ENCODE data around the gene OR7D2.

Gene OR7D2

DNA sequence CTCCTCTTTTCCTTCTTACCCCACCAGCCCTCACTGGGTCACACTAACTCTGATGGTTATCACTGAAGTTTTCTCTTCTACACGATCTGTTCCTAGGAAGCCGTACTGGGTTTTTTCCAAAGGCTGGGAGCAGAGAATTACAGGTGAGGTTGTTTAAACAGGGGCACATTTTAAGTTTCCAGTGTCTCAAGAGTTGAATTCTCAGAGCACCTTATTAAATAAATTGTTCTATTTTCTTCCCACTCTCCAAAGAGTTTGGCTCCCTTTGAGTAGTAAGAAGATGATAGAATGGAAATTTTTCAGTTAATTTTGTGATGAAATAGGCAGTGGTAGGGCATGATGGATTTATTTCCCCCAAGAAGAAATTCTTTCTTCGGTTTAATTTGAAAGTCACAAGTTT, 40.7 kb downstream of the OR7D2 start, which contains the start of gene OR7D4:
Gene OR7D4 (minus strand): TSS at position 101 of the 400 bp plus-strand sequence. CDS start 4,752 bp downstream, outside the sequence.
- Histone ChIP-seq H3K36me3 (replicated peaks in 1 of 2; ENCODE audit: control insufficient read depth in 2 of 2, insufficient read depth in 2 of 2, low read length in 2 of 2) (no peaks in the 10 kb centered on the region), H2BK120ac (ENCODE audit: low read depth, low read length) (no peak within 1 kb of the TSS), H3K18ac (ENCODE audit: low read length) (no peak within 1 kb of the TSS), H2AFZ (ENCODE audit: low read length) (no peak within 1 kb of the TSS), H3K9ac (ENCODE audit: low read depth, low read length, poor library complexity) (no peak within 1 kb of the TSS), H3K9me3 (replicated peaks in 1 of 2; ENCODE audit: control insufficient read depth in 2 of 2, insufficient read depth in 1 of 2, low read depth in 1 of 2, low read length in 2 of 2) (peaks cover 0 to 5% of the 10 kb centered on the region in 2 donors), H3K27me3 (ENCODE audit: control insufficient read depth in 3 of 3, insufficient read depth in 3 of 3, low read depth in 1 of 3, low read length in 3 of 3) (no peaks in the 10 kb centered on the region), H3K14ac (ENCODE audit: low read length) (no peak within 1 kb of the TSS), H3K4me2 (ENCODE audit: insufficient read depth, low read length, poor library complexity, severe bottlenecking) (no peak within 1 kb of the TSS), H3K4me1 (ENCODE audit: control insufficient read depth in 2 of 2, insufficient read depth in 1 of 2, low read depth in 1 of 2, low read length in 2 of 2) (no peaks in the 10 kb centered on the region), H2BK5ac (ENCODE audit: low read length) (no peak within 1 kb of the TSS), H3K79me1 (ENCODE audit: low read depth, low read length) (no peaks in the 10 kb centered on the region), H3K23ac (ENCODE audit: low read depth, low read length, poor library complexity) (no peak within 1 kb of the TSS), H2AK5ac (ENCODE audit: low read depth, low read length) (no peak within 1 kb of the TSS), H4K8ac (ENCODE audit: low read depth, low read length) (no peak within 1 kb of the TSS), H3K27ac (replicated peaks; ENCODE audit: low read length) (no peak within 1 kb of the TSS), H2BK12ac (ENCODE audit: low read length) (no peak within 1 kb of the TSS), H3K4me3 (ENCODE audit: low read length in 2 of 2) (no peak within 1 kb of the TSS), H4K91ac (ENCODE audit: low read depth, low read length, poor library complexity) (no peak within 1 kb of the TSS), H3K4ac (ENCODE audit: low read length) (no peak within 1 kb of the TSS), H2BK15ac (ENCODE audit: low read length) (no peak within 1 kb of the TSS)
- WGBS, 2 donors (ENCODE audit: extremely low coverage in 2 of 2, insufficient read length in 2 of 2, insufficient replicate concordance in 1 of 2): no CpG with 5 or more reads among the region's 3 CpGs
- DNase-seq (ENCODE audit: low spot score): no peak

All from neuronal stem cell (in vitro differentiated cells).